ENCODE data around the gene ZNF423.

Gene ZNF423

DNA sequence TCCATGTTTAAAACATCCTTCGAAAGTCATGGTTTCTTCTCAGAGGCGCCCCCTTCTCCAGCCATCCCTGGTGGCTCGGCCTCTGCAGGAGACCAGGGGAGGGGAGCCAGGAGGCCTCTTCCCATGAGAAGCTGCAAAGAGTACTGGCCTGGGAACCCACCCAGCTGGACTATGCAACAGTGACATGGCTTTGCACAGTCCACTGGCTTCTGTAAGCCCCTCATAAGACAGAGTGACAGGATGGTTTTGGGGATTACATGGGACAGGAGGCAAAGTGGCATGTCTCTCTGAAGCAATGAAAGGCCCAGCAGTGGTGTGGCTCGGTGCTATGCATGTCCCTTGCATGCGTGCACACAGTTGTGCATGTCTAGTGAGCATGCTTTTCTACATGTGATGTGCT is 382.8 kb downstream of the ZNF423 start:
- Histone ChIP-seq H3K36me3 (ENCODE audit: control insufficient read depth, low read length) (no peaks in the 10 kb centered on the region), H3K27me3 (ENCODE audit: control insufficient read depth, low read length) (no peaks in the 10 kb centered on the region), H3K9me3 (ENCODE audit: control insufficient read depth, insufficient read depth, low read length) (no peaks in the 10 kb centered on the region), H3K9me2 (replicated peaks; ENCODE audit: control insufficient read depth, low read length) (no peaks in the 10 kb centered on the region), H3K4me2 (ENCODE audit: low read length) (no peak overlapping the region), H4K20me1 (ENCODE audit: control insufficient read depth, insufficient read depth, low read depth, low read length) (no peaks in the 10 kb centered on the region), H3F3A (ENCODE audit: control insufficient read depth, insufficient read depth) (no peaks in the 10 kb centered on the region; the same call in 1 of the 2 replicates), H3K27ac (ENCODE audit: low read depth, low read length) (no peak overlapping the region), H3K4me1 (ENCODE audit: control insufficient read depth, low read length) (peaks cover 20% of the 10 kb centered on the region), H3K79me2 (ENCODE audit: control insufficient read depth, low read length) (no peaks in the 10 kb centered on the region), H3K4me3 (ENCODE audit: low read length) (no peak overlapping the region)
- no peak for TF ChIP-seq EZH2phosphoT487 (IDR thresholded peaks at IDR 0.05; ENCODE audit: borderline replicate concordance, low read length)
- TF ChIP-seq, protein P1, sequence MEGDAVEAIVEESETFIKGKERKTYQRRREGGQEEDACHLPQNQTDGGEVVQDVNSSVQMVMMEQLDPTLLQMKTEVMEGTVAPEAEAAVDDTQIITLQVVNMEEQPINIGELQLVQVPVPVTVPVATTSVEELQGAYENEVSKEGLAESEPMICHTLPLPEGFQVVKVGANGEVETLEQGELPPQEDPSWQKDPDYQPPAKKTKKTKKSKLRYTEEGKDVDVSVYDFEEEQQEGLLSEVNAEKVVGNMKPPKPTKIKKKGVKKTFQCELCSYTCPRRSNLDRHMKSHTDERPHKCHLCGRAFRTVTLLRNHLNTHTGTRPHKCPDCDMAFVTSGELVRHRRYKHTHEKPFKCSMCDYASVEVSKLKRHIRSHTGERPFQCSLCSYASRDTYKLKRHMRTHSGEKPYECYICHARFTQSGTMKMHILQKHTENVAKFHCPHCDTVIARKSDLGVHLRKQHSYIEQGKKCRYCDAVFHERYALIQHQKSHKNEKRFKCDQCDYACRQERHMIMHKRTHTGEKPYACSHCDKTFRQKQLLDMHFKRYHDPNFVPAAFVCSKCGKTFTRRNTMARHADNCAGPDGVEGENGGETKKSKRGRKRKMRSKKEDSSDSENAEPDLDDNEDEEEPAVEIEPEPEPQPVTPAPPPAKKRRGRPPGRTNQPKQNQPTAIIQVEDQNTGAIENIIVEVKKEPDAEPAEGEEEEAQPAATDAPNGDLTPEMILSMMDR (IDR thresholded peaks at IDR 0.05; ENCODE audit: low read depth, low read length, poor library complexity, severe bottlenecking) = no peak

- Histone ChIP-seq H3K4me1 (ENCODE audit: control insufficient read depth, low read length) (peaks cover 14% of the 10 kb centered on the region), H3K4me2 (ENCODE audit: low read length) (no peak overlapping the region), H3K79me2 (ENCODE audit: control insufficient read depth, low read length) (no peaks in the 10 kb centered on the region), H4K20me1 (ENCODE audit: control insufficient read depth, insufficient read depth, low read depth, low read length) (no peaks in the 10 kb centered on the region), H3K27me3 (ENCODE audit: control insufficient read depth, low read length) (no peaks in the 10 kb centered on the region), H3K9me3 (ENCODE audit: control insufficient read depth, insufficient read depth, low read length) (no peaks in the 10 kb centered on the region), H3K27ac (ENCODE audit: low read depth, low read length) (no peak overlapping the region), H3K4me3 (ENCODE audit: low read length) (no peak overlapping the region), H3K9me2 (replicated peaks; ENCODE audit: control insufficient read depth, low read length) (no peaks in the 10 kb centered on the region), H3F3A (ENCODE audit: control insufficient read depth, insufficient read depth) (no peaks in the 10 kb centered on the region; the same call in 1 of the 2 replicates), H3K36me3 (ENCODE audit: control insufficient read depth, low read length) (no peaks in the 10 kb centered on the region)
- TF ChIP-seq, protein P1 (IDR thresholded peaks at IDR 0.05; ENCODE audit: low read depth, low read length, poor library complexity, severe bottlenecking) = no peak
- TF ChIP-seq EZH2phosphoT487 (IDR thresholded peaks at IDR 0.05; ENCODE audit: borderline replicate concordance, low read length) = no peak
Observed at GRCh38 chr16:49472598-49472997, 383.3 kb downstream of the ZNF423 start.

- Histone ChIP-seq H3K36me3 (ENCODE audit: control insufficient read depth, low read length) (no peaks in the 10 kb centered on the region), H3K9me3 (ENCODE audit: control insufficient read depth, insufficient read depth, low read length) (no peaks in the 10 kb centered on the region), H3K27me3 (ENCODE audit: control insufficient read depth, low read length) (no peaks in the 10 kb centered on the region), H3K4me1 (ENCODE audit: control insufficient read depth, low read length) (peaks cover 8% of the 10 kb centered on the region), H3K4me3 (ENCODE audit: low read length) (no peak overlapping the region), H3F3A (ENCODE audit: control insufficient read depth, insufficient read depth) (no peaks in the 10 kb centered on the region), H4K20me1 (ENCODE audit: control insufficient read depth, insufficient read depth, low read depth, low read length) (no peaks in the 10 kb centered on the region), H3K4me2 (ENCODE audit: low read length) (no peak overlapping the region), H3K9me2 (replicated peaks; ENCODE audit: control insufficient read depth, low read length) (no peaks in the 10 kb centered on the region), H3K27ac (ENCODE audit: low read depth, low read length) (no peak overlapping the region), H3K79me2 (ENCODE audit: control insufficient read depth, low read length) (no peaks in the 10 kb centered on the region)
- no peak for TF ChIP-seq EZH2phosphoT487 (IDR thresholded peaks at IDR 0.05; ENCODE audit: borderline replicate concordance, low read length)
- TF ChIP-seq, protein P1 (IDR thresholded peaks at IDR 0.05; ENCODE audit: low read depth, low read length, poor library complexity, severe bottlenecking) = no peak
Observed at GRCh38 chr16:49471038-49471727, 384.7 kb downstream of the ZNF423 start.

Measured in DOHH2 (cell line).